T-helper 2 cell treated with Interferon-gamma antibody and Interleukin-4, amounts not matched to agents 5 μg/mL and 100 μg/mL, for 36 hours (primary cell): ENCODE measurements around the gene WSCD2.

ENCODE experiments used
- DNase-seq: peaks from one replicate; pipeline ENCODE4 v3.0.0; 2021; ENCODE audit warnings: low spot score
- H3K27ac Mint-ChIP-seq: one replicate; pipeline ENCODE4 v1.8.0; 2021; ENCODE audit warnings: mild to moderate bottlenecking, mixed read lengths
- H3K27me3 Mint-ChIP-seq: one replicate; pipeline ENCODE4 v1.8.0; 2021; ENCODE audit warnings: low read depth, mixed read lengths
- H3K36me3 Mint-ChIP-seq: one replicate; pipeline ENCODE4 v1.8.0; 2021; ENCODE audit warnings: low read depth, mixed read lengths
- H3K4me1 Mint-ChIP-seq: one replicate; pipeline ENCODE4 v1.8.0; 2021; ENCODE audit warnings: low read depth, mixed read lengths
- H3K4me3 Mint-ChIP-seq: one replicate; pipeline ENCODE4 v1.8.0; 2022; ENCODE audit warnings: mild to moderate bottlenecking, moderate library complexity, mixed read lengths
- H3K9me3 Mint-ChIP-seq: one replicate; pipeline ENCODE4 v1.8.0; 2021; ENCODE audit warnings: mixed read lengths

The WSCD2 gene

DNA sequence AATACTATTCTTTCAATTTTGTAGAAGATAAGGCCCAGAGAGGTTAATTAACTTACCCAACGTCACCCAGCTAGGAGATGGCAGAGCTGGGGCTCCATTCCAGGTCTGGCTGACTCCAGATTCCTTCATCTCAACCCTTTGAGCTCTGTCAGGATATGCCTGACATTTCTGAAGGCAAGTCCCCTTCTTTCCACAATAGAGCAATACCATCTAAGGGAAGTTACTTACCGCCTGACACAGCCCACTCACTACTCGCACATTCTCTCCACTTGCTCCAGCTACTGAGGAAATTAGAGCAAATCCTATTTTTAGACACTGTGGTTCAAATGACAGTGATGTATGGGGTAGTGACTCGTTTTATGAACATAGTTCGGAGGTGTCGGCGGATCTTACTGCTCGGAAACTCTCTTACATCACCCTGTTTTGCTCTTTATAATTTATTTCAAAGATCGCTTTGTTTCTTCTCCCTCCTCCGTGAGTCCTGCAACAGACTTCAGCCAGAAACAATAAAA, 2.0 kb upstream of the WSCD2 start:
- H3K27ac Mint-ChIP-seq, result no peak overlapping the region
- H3K4me3 Mint-ChIP-seq, result no peak overlapping the region
- H3K27me3 Mint-ChIP-seq, result peaks cover 50% of the 10 kb centered on the region
- no peak for DNase-seq
- no peaks in the 10 kb centered on the region for H3K36me3 Mint-ChIP-seq
- no peaks in the 10 kb centered on the region for H3K4me1 Mint-ChIP-seq
- peaks cover 3% of the 10 kb centered on the region for H3K9me3 Mint-ChIP-seq

- Mint-ChIP-seq H3K27me3 (peaks cover 54% of the 10 kb centered on the region), H3K36me3 (no peaks in the 10 kb centered on the region), H3K4me1 (no peaks in the 10 kb centered on the region), H3K4me3 (no peak overlapping the region), H3K9me3 (peaks cover 2% of the 10 kb centered on the region), H3K27ac (no peak overlapping the region)
- no peak for DNase-seq
Measured at GRCh38 chr12:108127654-108128053, 1.4 kb upstream of the WSCD2 start.

GRCh38 chr12:108128221-108129016, 669 bp upstream of the WSCD2 start:
- peaks cover 61% of the 10 kb centered on the region for H3K27me3 Mint-ChIP-seq
- no peaks in the 10 kb centered on the region for H3K36me3 Mint-ChIP-seq
- no peaks in the 10 kb centered on the region for H3K9me3 Mint-ChIP-seq
- H3K27ac Mint-ChIP-seq, result no peak overlapping the region
- no peaks in the 10 kb centered on the region for H3K4me1 Mint-ChIP-seq
- peak overlapping the region; percentile 12 for H3K4me3 Mint-ChIP-seq
- no peak for DNase-seq

DNA sequence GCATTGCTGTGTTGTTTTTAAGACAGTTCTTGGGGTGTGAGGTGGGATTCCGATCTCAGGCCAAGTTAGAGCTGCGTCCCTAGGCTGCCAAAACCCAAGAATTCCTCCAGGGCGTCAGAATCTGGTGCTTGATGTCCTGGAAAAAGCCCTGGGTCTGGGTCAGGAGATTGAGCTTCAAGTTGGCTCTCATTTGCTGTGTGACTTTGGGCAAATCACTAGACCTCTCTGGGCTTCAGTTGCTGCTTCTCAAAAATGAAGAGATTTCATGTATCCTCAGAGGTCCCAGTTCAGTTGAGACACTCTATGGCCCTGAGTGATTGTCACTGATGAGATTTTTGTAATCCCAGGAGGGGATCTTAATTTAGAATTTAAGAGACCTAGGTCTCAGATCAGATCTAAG, 1.9 kb downstream of the WSCD2 start:
- peaks cover 59% of the 10 kb centered on the region for H3K27me3 Mint-ChIP-seq
- no peaks in the 10 kb centered on the region for H3K4me1 Mint-ChIP-seq
- H3K4me3 Mint-ChIP-seq, result no peak overlapping the region
- no peaks in the 10 kb centered on the region for H3K9me3 Mint-ChIP-seq
- no peak overlapping the region for H3K27ac Mint-ChIP-seq
- H3K36me3 Mint-ChIP-seq, result no peaks in the 10 kb centered on the region
- no peak for DNase-seq

DNA sequence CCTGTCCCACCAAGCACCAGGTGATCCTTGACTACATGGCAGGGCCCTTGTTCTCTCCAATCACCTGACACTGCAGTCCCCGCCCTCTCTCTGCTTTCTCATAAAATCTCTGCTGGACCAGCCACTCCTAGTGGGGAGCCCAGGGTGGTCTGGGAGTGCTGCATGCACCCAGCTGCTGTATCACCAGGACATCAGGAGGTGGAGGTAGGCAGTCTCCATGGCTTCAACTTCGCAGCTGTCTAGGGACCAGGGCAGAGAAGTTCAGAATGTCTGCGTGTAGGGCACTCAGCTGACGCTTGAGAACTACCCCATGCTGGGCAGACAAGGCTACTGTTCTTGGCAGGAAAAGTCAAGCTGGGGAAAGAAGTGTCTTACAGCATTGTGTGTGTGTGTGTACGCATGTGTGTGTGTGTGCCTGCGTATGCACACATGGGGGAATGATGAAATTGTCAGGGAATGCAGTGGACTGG, 2.6 kb downstream of the WSCD2 start:
- Mint-ChIP-seq H3K4me3 (no peak overlapping the region), H3K4me1 (no peaks in the 10 kb centered on the region), H3K27ac (no peak overlapping the region), H3K36me3 (no peaks in the 10 kb centered on the region), H3K27me3 (peaks cover 57% of the 10 kb centered on the region), H3K9me3 (no peaks in the 10 kb centered on the region)
- DNase-seq, result no peak

DNA sequence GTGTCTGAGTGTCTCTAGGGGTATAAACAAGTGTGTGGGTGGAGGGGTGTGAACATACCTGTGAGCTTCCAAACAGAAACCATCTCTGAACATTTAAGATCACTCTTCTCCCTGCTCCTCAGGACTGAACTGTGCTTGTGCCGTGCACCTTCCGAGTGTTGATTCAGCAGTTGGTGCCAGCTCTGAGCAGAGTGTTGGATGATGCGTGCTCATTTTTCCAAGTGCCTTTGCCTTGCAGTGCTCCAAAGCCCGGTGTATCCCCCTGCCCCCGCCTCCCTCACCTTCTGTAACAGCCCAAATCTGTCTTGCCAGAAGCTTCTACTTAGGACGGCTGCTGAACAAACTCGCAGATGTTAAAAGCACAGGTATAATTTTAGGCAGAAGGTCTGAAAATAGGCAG, 4.4 kb downstream of the WSCD2 start:
- no peaks in the 10 kb centered on the region for H3K36me3 Mint-ChIP-seq
- peaks cover 39% of the 10 kb centered on the region for H3K27me3 Mint-ChIP-seq
- H3K4me3 Mint-ChIP-seq, result no peak overlapping the region
- H3K4me1 Mint-ChIP-seq, result no peaks in the 10 kb centered on the region
- H3K9me3 Mint-ChIP-seq, result no peaks in the 10 kb centered on the region
- no peak overlapping the region for H3K27ac Mint-ChIP-seq
- no peak for DNase-seq

- no peak for DNase-seq
- Mint-ChIP-seq H3K27ac (no peak overlapping the region), H3K4me1 (no peaks in the 10 kb centered on the region), H3K27me3 (peaks cover 33% of the 10 kb centered on the region), H3K9me3 (no peaks in the 10 kb centered on the region), H3K36me3 (no peaks in the 10 kb centered on the region), H3K4me3 (no peak overlapping the region)
Measured at GRCh38 chr12:108134744-108135143, 5.7 kb downstream of the WSCD2 start.

DNA sequence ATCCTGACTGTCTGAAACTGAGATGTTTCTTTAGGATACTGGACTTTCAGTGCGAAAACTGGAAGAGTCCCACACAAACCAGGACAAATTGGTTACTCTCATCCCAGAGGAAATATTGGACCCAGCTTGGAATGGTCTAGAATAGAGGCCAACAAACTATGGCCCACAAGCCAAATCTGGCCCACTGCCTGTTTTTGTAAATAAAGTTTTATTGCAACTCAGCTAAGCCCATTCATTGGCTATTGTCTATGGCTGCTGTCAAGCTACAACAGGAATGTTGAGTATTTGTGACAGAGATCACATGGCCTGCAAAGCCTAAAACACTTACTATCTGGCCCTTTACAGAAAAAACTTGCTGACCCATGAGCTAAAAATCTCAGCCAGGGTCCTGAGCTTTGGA, 6.5 kb downstream of the WSCD2 start:
- H3K9me3 Mint-ChIP-seq, result no peaks in the 10 kb centered on the region
- DNase-seq, result no peak
- H3K4me1 Mint-ChIP-seq, result no peaks in the 10 kb centered on the region
- H3K27me3 Mint-ChIP-seq, result peaks cover 25% of the 10 kb centered on the region
- no peaks in the 10 kb centered on the region for H3K36me3 Mint-ChIP-seq
- no peak overlapping the region for H3K4me3 Mint-ChIP-seq
- H3K27ac Mint-ChIP-seq, result no peak overlapping the region

- H3K4me3 Mint-ChIP-seq, result no peak overlapping the region
- H3K9me3 Mint-ChIP-seq, result no peaks in the 10 kb centered on the region
- H3K27ac Mint-ChIP-seq, result no peak overlapping the region
- no peaks in the 10 kb centered on the region for H3K4me1 Mint-ChIP-seq
- peaks cover 15% of the 10 kb centered on the region for H3K27me3 Mint-ChIP-seq
- no peaks in the 10 kb centered on the region for H3K36me3 Mint-ChIP-seq
- no peak for DNase-seq
Measured at GRCh38 chr12:108136697-108137096, 7.6 kb downstream of the WSCD2 start.

- Mint-ChIP-seq H3K4me3 (no peak overlapping the region), H3K36me3 (no peaks in the 10 kb centered on the region), H3K27ac (no peak overlapping the region), H3K27me3 (no peaks in the 10 kb centered on the region), H3K9me3 (no peaks in the 10 kb centered on the region), H3K4me1 (no peaks in the 10 kb centered on the region)
- DNase-seq, result no peak
Measured at GRCh38 chr12:108139454-108139853, 10.4 kb downstream of the WSCD2 start.

- Mint-ChIP-seq H3K4me3 (no peak overlapping the region), H3K27me3 (no peaks in the 10 kb centered on the region), H3K36me3 (no peaks in the 10 kb centered on the region), H3K9me3 (no peaks in the 10 kb centered on the region), H3K27ac (no peak overlapping the region), H3K4me1 (no peaks in the 10 kb centered on the region)
- DNase-seq, result no peak
Measured at GRCh38 chr12:108140501-108140900, 11.4 kb downstream of the WSCD2 start.

- Mint-ChIP-seq H3K4me3 (no peak overlapping the region), H3K27ac (no peak overlapping the region), H3K4me1 (no peaks in the 10 kb centered on the region), H3K9me3 (no peaks in the 10 kb centered on the region), H3K27me3 (no peaks in the 10 kb centered on the region), H3K36me3 (no peaks in the 10 kb centered on the region)
- DNase-seq, result no peak
Measured at GRCh38 chr12:108141600-108142130, 12.6 kb downstream of the WSCD2 start.

DNA sequence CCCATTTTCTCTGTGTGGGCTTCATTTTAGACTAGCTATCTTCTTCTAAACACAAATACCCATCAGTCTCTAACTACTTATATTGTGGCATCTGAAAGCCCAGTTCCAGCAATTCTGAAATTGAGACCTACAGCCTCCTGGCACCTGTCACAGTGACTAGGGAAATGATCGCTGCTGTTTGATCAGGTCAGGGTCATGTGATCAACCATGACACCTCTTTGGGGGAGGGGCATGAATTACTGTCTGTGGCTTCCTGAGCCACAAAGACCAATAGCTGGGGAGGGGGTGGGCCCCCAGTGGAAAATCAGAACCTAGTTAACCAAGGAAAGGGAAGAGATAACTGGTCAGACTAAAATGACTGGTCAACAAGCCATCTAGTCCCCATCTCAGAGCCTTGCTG, 14.1 kb downstream of the WSCD2 start:
- Mint-ChIP-seq H3K4me1 (no peaks in the 10 kb centered on the region), H3K4me3 (no peak overlapping the region), H3K9me3 (no peaks in the 10 kb centered on the region), H3K36me3 (no peaks in the 10 kb centered on the region), H3K27ac (no peak overlapping the region), H3K27me3 (no peaks in the 10 kb centered on the region)
- DNase-seq, result no peak

GRCh38 chr12:108144080-108144479, 15.0 kb downstream of the WSCD2 start:
- Mint-ChIP-seq H3K27me3 (no peaks in the 10 kb centered on the region), H3K27ac (no peak overlapping the region), H3K36me3 (no peaks in the 10 kb centered on the region), H3K4me3 (no peak overlapping the region), H3K4me1 (no peaks in the 10 kb centered on the region), H3K9me3 (no peaks in the 10 kb centered on the region)
- DNase-seq, result no peak
